Upper lobe of left lung (tissue), 6 donors: ENCODE data around the gene CCDC192. TPM values are rescaled to one million over a fixed set of nuclear protein-coding genes. Genes with fewer than 3 reads are reported as not detected.

Experiments
- ATAC-seq, 2 donors: fragments of 200-7000 bp; cut with Tn5 transposase; one replicate each; pipeline ENCODE4 v1.9.1; 2022; ENCODE audit warnings: mild to moderate bottlenecking in 2 of 2, moderate library complexity in 2 of 2; ENCODE audit not compliant: low FRiP score in 2 of 2
- DNase-seq, 2 donors: peaks; one replicate each; pipeline ENCODE4 v3.0.0-alpha.2; 2019 to 2020
- H3K27ac ChIP-seq, 4 donors: fragments of 200-600 bp; sonication (generic); one replicate each; pipeline ENCODE4 v1.5.1; 2016 to 2019
- H3K27me3 ChIP-seq, 4 donors: fragments of 200-600 bp; sonication (generic); one replicate each; pipeline ENCODE4 v1.5.1; 2017 to 2019
- H3K36me3 ChIP-seq, 4 donors: fragments of 200-600 bp; sonication (generic); one replicate each; pipeline ENCODE4 v1.5.1; 2016 to 2019
- H3K4me1 ChIP-seq, 4 donors: fragments of 200-600 bp; sonication (generic); one replicate each; pipeline ENCODE4 v1.5.1; 2018 to 2019
- H3K4me3 ChIP-seq, 4 donors: fragments of 200-600 bp; sonication (generic); one replicate each; pipeline ENCODE4 v1.5.1; 2017 to 2019; ENCODE audit warnings: mild to moderate bottlenecking in 2 of 4, moderate library complexity in 1 of 4
- H3K9me3 ChIP-seq, 4 donors: fragments of 200-600 bp; sonication (generic); one replicate each; pipeline ENCODE4 v1.5.1; 2018 to 2019
- EP300 ChIP-seq, 4 donors: sonication (generic); formaldehyde crosslinking; IDR thresholded peaks; one replicate each; pipeline ENCODE4 v1.5.1; 2017; ENCODE audit warnings: antibody characterized with exemption in 4 of 4, control low read depth in 2 of 4
- POLR2A ChIP-seq, 4 donors: fragments of 450-650 bp; IDR thresholded peaks; one replicate each; pipeline ENCODE4 v1.5.1; 2016 to 2017; ENCODE audit warnings: antibody characterized with exemption in 4 of 4, mild to moderate bottlenecking in 2 of 4
- POLR2AphosphoS5 ChIP-seq, 2 donors: sonication (generic); formaldehyde crosslinking; IDR thresholded peaks; one replicate each; pipeline ENCODE4 v1.5.1; 2017; ENCODE audit warnings: antibody characterized with exemption in 2 of 2
- WGBS, 2 donors: methylation state at CpG; one replicate each; pipeline ENCODE4 v1.1.5; 2017 to 2018; 5-methylcytosine and 5-hydroxymethylcytosine counted together
- total RNA-seq, 6 donors: library from RNA; depleted of rRNA in 4 of 6; stranded (reverse); fragments of >200 nt in 4 of 6; gene quantifications; one replicate each; pipeline versions ENCODE4 v1.1.0 to v1.2.1, GENCODE V29; 2016 to 2021
- TF ChIP-seq, protein P1 (sequence below), 6 experiments: fragments of 450-650 bp in 4 of 6; fragments of 200-600 bp in 2 of 6; sonication (generic) in 2 of 6; IDR thresholded peaks; one replicate each; pipeline ENCODE4 v1.5.1; 2016 to 2019; ENCODE audit warnings: antibody characterized with exemption in 6 of 6
- donor health status: DM: no; HTN: no; CAD: no; lungs with moderate emphysema.
- donor health status: DM: no; HTN: yes; CAD: no; lungs with severe emphysema.

The CCDC192 gene
- under 1 TPM in 1 of 6 donors, not detected in 5; 0.76 TPM for total RNA-seq

DNA sequence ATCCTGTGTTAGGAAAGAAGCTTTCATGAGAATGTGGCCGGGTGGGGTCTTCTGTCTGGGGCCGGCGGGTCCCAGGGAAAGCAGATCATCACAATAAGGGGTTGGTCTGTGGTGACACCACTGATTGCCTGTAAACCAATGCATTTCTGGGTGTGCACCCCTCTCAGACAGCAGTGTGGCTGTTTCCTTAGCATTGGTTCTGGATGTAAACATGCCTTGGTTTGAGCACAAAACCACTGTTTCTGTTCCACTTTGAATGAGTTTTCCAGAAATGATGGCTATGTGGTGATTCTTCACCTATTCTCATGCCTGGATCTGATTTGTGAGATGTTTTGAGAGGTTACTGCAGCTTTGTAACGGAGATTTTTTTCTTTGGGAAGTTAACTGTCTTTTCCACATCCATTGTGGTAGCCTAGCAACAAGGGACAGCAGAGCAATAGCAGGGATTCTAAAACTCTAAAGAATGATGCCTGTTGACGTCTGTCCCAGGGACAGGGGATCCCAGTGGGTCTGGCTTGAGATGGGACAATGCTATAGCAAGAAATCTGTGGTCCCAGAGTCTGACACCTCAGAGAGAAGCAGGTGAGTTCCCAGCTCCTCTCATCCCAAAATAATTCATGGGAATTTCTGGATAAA, at the start of gene CCDC192:
TSS of gene CCDC192 (plus strand) at position 466 of the 636 bp plus-strand sequence. CDS start at position 521, 55 bp downstream.
- TF ChIP-seq POLR2A (IDR thresholded peaks at IDR 0.05) (no peak), EP300 (IDR thresholded peaks at IDR 0.05) (no peak), POLR2AphosphoS5 (IDR thresholded peaks at IDR 0.05) (no peak)
- TF ChIP-seq, protein P1, sequence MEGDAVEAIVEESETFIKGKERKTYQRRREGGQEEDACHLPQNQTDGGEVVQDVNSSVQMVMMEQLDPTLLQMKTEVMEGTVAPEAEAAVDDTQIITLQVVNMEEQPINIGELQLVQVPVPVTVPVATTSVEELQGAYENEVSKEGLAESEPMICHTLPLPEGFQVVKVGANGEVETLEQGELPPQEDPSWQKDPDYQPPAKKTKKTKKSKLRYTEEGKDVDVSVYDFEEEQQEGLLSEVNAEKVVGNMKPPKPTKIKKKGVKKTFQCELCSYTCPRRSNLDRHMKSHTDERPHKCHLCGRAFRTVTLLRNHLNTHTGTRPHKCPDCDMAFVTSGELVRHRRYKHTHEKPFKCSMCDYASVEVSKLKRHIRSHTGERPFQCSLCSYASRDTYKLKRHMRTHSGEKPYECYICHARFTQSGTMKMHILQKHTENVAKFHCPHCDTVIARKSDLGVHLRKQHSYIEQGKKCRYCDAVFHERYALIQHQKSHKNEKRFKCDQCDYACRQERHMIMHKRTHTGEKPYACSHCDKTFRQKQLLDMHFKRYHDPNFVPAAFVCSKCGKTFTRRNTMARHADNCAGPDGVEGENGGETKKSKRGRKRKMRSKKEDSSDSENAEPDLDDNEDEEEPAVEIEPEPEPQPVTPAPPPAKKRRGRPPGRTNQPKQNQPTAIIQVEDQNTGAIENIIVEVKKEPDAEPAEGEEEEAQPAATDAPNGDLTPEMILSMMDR (IDR thresholded peaks at IDR 0.05), result no peak
- peaks cover 0 to 12% (median 7%) of the 10 kb centered on the region in 4 donors for H3K4me1 ChIP-seq
- H3K9me3 ChIP-seq, result no peaks in the 10 kb centered on the region
- ATAC-seq, result no peak
- H3K27me3 ChIP-seq, result no peaks in the 10 kb centered on the region
- WGBS, 2 donors, result 69 to 84% methylated on average over 4 to 5 of the region's 5 CpGs
- no peak for DNase-seq
- no peaks in the 10 kb centered on the region for H3K36me3 ChIP-seq
- H3K4me3 ChIP-seq, result no peak within 1 kb of the TSS
- H3K27ac ChIP-seq, result no peak within 1 kb of the TSS

GRCh38 chr5:127656825-127657224, 46.4 kb upstream of the CCDC192 start:
- H3K4me1 ChIP-seq, result no peaks in the 10 kb centered on the region
- TF ChIP-seq POLR2A (IDR thresholded peaks at IDR 0.05) (no peak), POLR2AphosphoS5 (IDR thresholded peaks at IDR 0.05) (no peak), EP300 (IDR thresholded peaks at IDR 0.05) (no peak)
- TF ChIP-seq, protein P1 (IDR thresholded peaks at IDR 0.05), result no peak
- no peaks in the 10 kb centered on the region for H3K36me3 ChIP-seq
- ATAC-seq (no peak), DNase-seq (no peak)
- no peak overlapping the region for H3K4me3 ChIP-seq
- no peaks in the 10 kb centered on the region for H3K9me3 ChIP-seq
- no peaks in the 10 kb centered on the region for H3K27me3 ChIP-seq
- WGBS, 2 donors, result 78 to 80% methylated on average over 6 of the region's 6 CpGs
- H3K27ac ChIP-seq, result no peak overlapping the region

DNA sequence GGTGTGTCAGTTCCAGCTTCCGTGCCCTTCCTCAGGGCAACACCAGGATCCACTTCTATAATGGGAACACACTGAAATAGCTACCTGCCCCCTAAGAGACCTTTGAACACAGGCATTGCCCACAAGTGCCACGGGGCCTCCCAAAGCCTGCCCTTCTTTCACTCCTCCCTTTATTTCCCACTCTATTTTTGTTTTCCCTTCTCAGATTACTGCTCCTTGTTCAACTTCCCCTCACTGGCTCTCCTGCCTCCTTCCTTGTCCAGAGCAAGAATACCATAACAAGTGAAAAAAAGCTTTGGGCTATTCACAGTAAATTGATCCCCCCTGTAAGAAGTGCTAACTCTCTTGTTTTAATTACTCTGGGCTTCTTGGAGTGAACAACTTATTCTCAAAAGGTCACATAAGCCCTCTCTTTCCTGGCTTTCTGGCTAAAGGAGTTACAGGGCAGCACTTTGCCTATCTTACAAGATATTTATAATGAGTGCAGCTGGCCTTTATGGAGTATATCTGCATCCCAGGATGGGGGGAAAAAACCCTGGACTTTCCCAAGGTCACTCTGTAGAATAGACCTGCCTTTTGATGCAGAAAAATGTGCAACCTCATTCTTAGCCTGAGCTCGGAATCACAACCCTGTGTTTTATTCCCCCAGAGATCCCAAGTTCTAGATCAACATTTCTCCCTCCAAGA, 43.0 kb upstream of the CCDC192 start:
- WGBS, 2 donors, result 55 to 61% methylated on average over 3 of the region's 3 CpGs
- Histone ChIP-seq H3K27ac (no peak overlapping the region), H3K4me1 (no peaks in the 10 kb centered on the region), H3K36me3 (no peaks in the 10 kb centered on the region), H3K4me3 (no peak overlapping the region), H3K27me3 (no peaks in the 10 kb centered on the region), H3K9me3 (no peaks in the 10 kb centered on the region)
- ATAC-seq (no peak), DNase-seq (no peak)
- no peak for TF ChIP-seq POLR2AphosphoS5 (IDR thresholded peaks at IDR 0.05)
- TF ChIP-seq, protein P1 (IDR thresholded peaks at IDR 0.05), result no peak
- TF ChIP-seq EP300 (IDR thresholded peaks at IDR 0.05), result no peak
- TF ChIP-seq POLR2A (IDR thresholded peaks at IDR 0.05), result no peak

DNA sequence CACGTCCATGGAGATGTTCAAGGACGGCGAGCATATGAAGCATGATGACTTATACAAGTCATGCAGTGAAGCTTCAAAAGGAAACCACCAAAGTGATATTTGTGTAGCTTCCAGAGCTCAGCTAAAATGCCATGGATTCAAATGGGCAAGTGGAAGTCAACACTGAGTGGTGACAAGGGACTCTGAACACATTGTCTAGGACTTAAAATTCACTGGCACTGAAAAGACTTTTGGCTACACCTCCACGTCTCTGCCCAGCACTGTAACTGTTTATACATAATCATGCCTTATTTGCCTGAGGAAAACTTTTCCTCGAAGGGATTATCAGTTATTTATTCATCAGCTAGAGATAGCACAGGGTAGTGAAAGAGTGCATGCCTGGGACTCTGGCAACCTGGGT, 39.1 kb upstream of the CCDC192 start:
- H3K36me3 ChIP-seq, result no peaks in the 10 kb centered on the region
- H3K27me3 ChIP-seq, result no peaks in the 10 kb centered on the region
- DNase-seq, result no peak
- TF ChIP-seq POLR2A (IDR thresholded peaks at IDR 0.05) (no peak), POLR2AphosphoS5 (IDR thresholded peaks at IDR 0.05) (no peak)
- TF ChIP-seq, protein P1 (IDR thresholded peaks at IDR 0.05), result no peak
- ATAC-seq, result no peak
- H3K4me3 ChIP-seq, result no peak overlapping the region
- no peak overlapping the region for H3K27ac ChIP-seq
- WGBS, 2 donors, result 83 to 88% methylated on average over 5 of the region's 5 CpGs
- H3K4me1 ChIP-seq, result no peaks in the 10 kb centered on the region
- H3K9me3 ChIP-seq, result no peaks in the 10 kb centered on the region
